K562 (cell line): ENCODE results near the gene PRF1. TPM values are rescaled to one million over a fixed set of nuclear protein-coding genes. Genes with fewer than 3 reads are reported as not detected.
A peak's percentile ranks its signal among the peaks of the same experiment; 100 is the strongest.

Experiments
- ATAC-seq: fragments of 200-7000 bp; cut with Tn5 transposase; 3 replicates; pipeline ENCODE4 v1.9.1; 2020; ENCODE audit warnings: moderate library complexity
- BruUV-seq: library from RNA; stranded (reverse); fragments of 400-500 nt; replicated peaks from 2 replicates; lab custom pipeline; 2021; lab: Mats Ljungman, UMichigan
- CTCF ChIA-PET: fragments of 300-600 bp; formaldehyde crosslinking; extraction: SDS; loops from one replicate; lab custom pipeline; 2021; ENCODE audit warnings: low intra/inter-chr PET ratio; lab: Yijun Ruan, JAX
- POLR2A ChIA-PET: fragments of 300-600, 350-650 bp; sonication (Branson Sonifier 250); formaldehyde crosslinking; extraction: SDS; loops from one replicate; lab custom pipeline; 2021; ENCODE audit warnings: antibody characterized with exemption, inconsistent platforms; lab: Yijun Ruan, JAX
- DNase-seq, 4 experiments: peaks; one replicate each; pipeline versions ENCODE4 v3.0.0 to v3.0.0-alpha.2; 2011 to 2018; ENCODE audit warnings: low spot score in 3 of 4, mixed read lengths in 3 of 4; ENCODE audit errors: extremely low read depth in 1 of 4
- FAIRE-seq: peaks from 2 replicates; lab custom pipeline; 2011; peaks lifted over from hg19 to GRCh38; lab: Jason Lieb, UNC
- H2AFZ ChIP-seq: 2 replicates; pipeline ENCODE4 v1.6.0; 2011; ENCODE audit warnings: low read depth, low read length, control low read depth, inconsistent platforms
- H3K27ac ChIP-seq: fragments of 200-600 bp; 3 replicates; pipeline ENCODE4 v1.8.0; 2011; ENCODE audit warnings: low read depth, mild to moderate bottlenecking, control low read depth, inconsistent platforms, low read length, moderate library complexity, mixed read lengths; ENCODE audit errors: extremely low read depth
- H3K27me3 ChIP-seq, 2 experiments: fragments of 300-600 bp in 1 of 2; 2 replicates in 1 of 2; 3 replicates in 1 of 2; pipeline versions ENCODE4 v1.6.0 to v1.8.0; 2011; ENCODE audit warnings: inconsistent platforms in 2 of 2, low read length in 2 of 2, mild to moderate bottlenecking in 1 of 2, mixed read lengths in 1 of 2, moderate library complexity in 1 of 2; ENCODE audit not compliant: control insufficient read depth in 2 of 2, insufficient read depth in 2 of 2
- H3K36me3 ChIP-seq: fragments of 300-600 bp; 3 replicates; pipeline ENCODE4 v1.8.0; 2011; ENCODE audit warnings: mild to moderate bottlenecking, low read length, inconsistent platforms; ENCODE audit not compliant: control insufficient read depth, insufficient read depth
- H3K4me1 ChIP-seq, 2 experiments: fragments of 200-600 bp in 1 of 2; replicated peaks in 1 of 2; 2 replicates in 1 of 2; 3 replicates in 1 of 2; pipeline versions ENCODE4 v1.5.1 to v1.8.0; 2011; ENCODE audit warnings: inconsistent platforms in 2 of 2, low read length in 2 of 2, mild to moderate bottlenecking in 1 of 2, mixed read lengths in 1 of 2, moderate library complexity in 1 of 2; ENCODE audit not compliant: control insufficient read depth in 2 of 2, insufficient read depth in 2 of 2
- H3K4me2 ChIP-seq: 2 replicates; pipeline ENCODE4 v1.6.1; 2011; ENCODE audit warnings: low read length, control low read depth, inconsistent platforms, mixed read lengths; ENCODE audit not compliant: insufficient read depth
- H3K4me3 ChIP-seq: fragments of 200-600 bp; sonication (generic), shearing (Covaris generic); 2 replicates; pipeline ENCODE4 v1.5.1; 2016; ENCODE audit warnings: control low read depth, inconsistent platforms
- H3K79me2 ChIP-seq: fragments of 200-600 bp; 3 replicates; pipeline ENCODE4 v1.8.0; 2011; ENCODE audit warnings: low read length, inconsistent platforms; ENCODE audit not compliant: control insufficient read depth, insufficient read depth
- H3K9ac ChIP-seq, 2 experiments: 2 replicates each; pipeline versions ENCODE4 v1.6.0 to v1.6.1; 2011; ENCODE audit warnings: low read depth in 2 of 2, low read length in 2 of 2, control low read depth in 1 of 2, inconsistent platforms in 1 of 2, mild to moderate bottlenecking in 1 of 2, mixed read lengths in 1 of 2; ENCODE audit not compliant: insufficient read depth in 1 of 2
- H3K9me1 ChIP-seq: one replicate; pipeline ENCODE4 v1.6.0; 2011; ENCODE audit warnings: inconsistent platforms, mild to moderate bottlenecking, low read length, moderate library complexity; ENCODE audit not compliant: control insufficient read depth, insufficient read depth
- H3K9me3 ChIP-seq: replicated peaks from 2 replicates; pipeline ENCODE4 v1.5.1; 2011; ENCODE audit warnings: low read depth, low read length, inconsistent platforms; ENCODE audit not compliant: control insufficient read depth, insufficient read depth
- H4K20me1 ChIP-seq: replicated peaks from 2 replicates; pipeline ENCODE4 v1.6.1; 2011; ENCODE audit warnings: low read length, inconsistent platforms, mixed read lengths; ENCODE audit not compliant: control insufficient read depth, insufficient read depth
- CREM ChIP-seq: IDR thresholded peaks from 2 replicates; pipeline ENCODE4 v1.6.1; 2014; ENCODE audit warnings: antibody characterized with exemption, low read depth
- E2F5 ChIP-seq: sonication (generic); formaldehyde crosslinking; IDR thresholded peaks from 2 replicates; pipeline ENCODE4 v1.8.0; 2022; ENCODE audit warnings: mild to moderate bottlenecking, missing genetic modification reagents
- E2F6 ChIP-seq, 2 experiments: IDR thresholded peaks; 2 replicates each; pipeline ENCODE4 v1.6.1; 2011; ENCODE audit warnings: borderline replicate concordance in 1 of 2, control low read depth in 1 of 2, low read depth in 1 of 2, low read length in 1 of 2, mild to moderate bottlenecking in 1 of 2, mixed read lengths in 1 of 2, moderate library complexity in 1 of 2; ENCODE audit not compliant: insufficient read depth in 1 of 2, insufficient read length in 1 of 2, poor library complexity in 1 of 2, severe bottlenecking in 1 of 2; ENCODE audit errors: extremely low read depth in 1 of 2
- HDAC2 ChIP-seq: fragments of 450-650 bp; IDR thresholded peaks from 2 replicates; pipeline ENCODE4 v1.6.1; 2016; ENCODE audit warnings: mild to moderate bottlenecking
- JUND ChIP-seq, 2 experiments: IDR thresholded peaks; 2 replicates in 1 of 2; 3 replicates in 1 of 2; pipeline ENCODE4 v1.6.1; 2011; ENCODE audit warnings: borderline replicate concordance in 2 of 2, low read depth in 2 of 2, low read length in 2 of 2, improper control_type of control experiment in 1 of 2, missing biosample characterization in 1 of 2, missing genetic modification characterization in 1 of 2, missing genetic modification reagents in 1 of 2
- RBM34 ChIP-seq: fragments of 200-400 bp; formaldehyde crosslinking; IDR thresholded peaks from 2 replicates; pipeline ENCODE4 v1.6.1; 2018; ENCODE audit warnings: low read length, borderline replicate concordance; ENCODE audit not compliant: insufficient read depth
- SPI1 ChIP-seq: IDR thresholded peaks from 2 replicates; pipeline ENCODE4 v1.6.1; 2011; ENCODE audit warnings: low read depth, low read length, control low read depth, borderline replicate concordance
- USF1 ChIP-seq: sonication (generic); formaldehyde crosslinking; IDR thresholded peaks from 2 replicates; pipeline ENCODE4 v1.9.0; 2022; ENCODE audit warnings: mild to moderate bottlenecking, missing genetic modification reagents
- ZC3H4 ChIP-seq: sonication (generic); formaldehyde crosslinking; IDR thresholded peaks from 2 replicates; pipeline ENCODE4 v1.9.0; 2021; ENCODE audit warnings: missing genetic modification reagents, borderline replicate concordance
- ZNF586 ChIP-seq: fragments of 450-650 bp; formaldehyde crosslinking; conservative IDR thresholded peaks from 2 replicates; pipeline ENCODE4 v1.4.0; 2020; ENCODE audit warnings: mild to moderate bottlenecking, moderate library complexity
- WGBS: fragments of 100-300 bp; shearing (Covaris generic); methylation state at CpG from one replicate; pipeline ENCODE4 v1.1.6; 2016; ENCODE audit warnings: low coverage, mixed read lengths; ENCODE audit not compliant: insufficient coverage; ENCODE audit errors: missing lambda C conversion rate; 5-methylcytosine and 5-hydroxymethylcytosine counted together
- in situ Hi-C: fragments of 300-500 bp; cut with MboI; formaldehyde crosslinking; loops from 4 replicates; pipeline ENCODE4 v1.15.0; 2018; ENCODE audit warnings: inconsistent platforms, mixed read lengths
- intact Hi-C: fragments of 100-400 bp; cut with micrococcal nuclease; formaldehyde crosslinking; loops from 2 replicates; pipeline ENCODE4 v1.14.2; 2022
- polyA plus RNA-seq, 8 experiments: library from polyadenylated mRNA; depleted of rRNA in 4 of 8; stranded (reverse) in 5 of 8; unstranded in 3 of 8; fragments of >200 nt; fragmentation: Nextera tagmentation in 2 of 8; fragmentation: Illumina TruSeq in 1 of 8; extraction: Ambion mirVana in 2 of 8; extraction: Trizol in 1 of 8; gene quantifications; 2 replicates each; pipeline versions ENCODE4 v1.2.1 to v1.2.3, GENCODE V29; 2011 to 2014; ENCODE audit warnings: inconsistent platforms in 1 of 8, missing spikeins in 1 of 8
- total RNA-seq, 7 experiments: library from RNA; depleted of rRNA in 6 of 7; stranded (reverse); fragments of >200 nt in 6 of 7; fragmentation: Illumina TruSeq in 2 of 7; extraction: Trizol in 2 of 7; gene quantifications; 2 replicates each; pipeline versions ENCODE4 v1.2.1 to v1.2.3, GENCODE V29; 2011 to 2021; ENCODE audit warnings: low replicate concordance in 1 of 7

Gene PRF1
- total and polyA plus RNA-seq, 9 of the 15 experiments (the other 6 are each of a cell fraction or from before 2014, with no cell fraction given) = 3.8 to 8.6 (median 6.3) TPM

- TF ChIP-seq ZNF586 (CRISPR knock-in tag) = no peak
- TF ChIP-seq HDAC2 = no peak
- no peak for TF ChIP-seq JUND (IDR thresholded peaks at IDR 0.05; ENCODE audit: borderline replicate concordance, low read depth, low read length)
- TF ChIP-seq JUND (tag; IDR thresholded peaks at IDR 0.05; ENCODE audit: borderline replicate concordance, low read depth, low read length) = no peak
- TF ChIP-seq CREM = no peak
- TF ChIP-seq, all 486 proteins: peak for 0
Measured at GRCh38 chr10:70564113-70564725, 38.3 kb downstream of the PRF1 start (continued).

- ChIA-PET CTCF (no interaction called here), POLR2A (interaction anchor here (0.6 to 0.7 kb wide), 2 partner anchors 156 to 285 kb away, joined by 3 to 4 read pairs; no protein-coding TSS in a partner anchor)
Measured at GRCh38 chr10:70563230-70563629, 39.3 kb downstream of the PRF1 start.

More at GRCh38 chr10:70563230-70563629, 39.3 kb downstream of the PRF1 start:
- no peaks in the 10 kb centered on the region for H3K27me3 ChIP-seq
- WGBS = 44% methylated on average over 7 of the region's 7 CpGs
- no peak for FAIRE-seq
- in situ Hi-C loops (no loop called here), intact Hi-C loops (no loop called here)
- H3K9me1 ChIP-seq = no peaks in the 10 kb centered on the region
- no peak overlapping the region for H3K27ac ChIP-seq
- H3K9ac ChIP-seq = 0 out of 4 replicates have a peak overlapping the region, but pooled peaks of 1 of the 2 experiments have one; percentile 40
- no peaks in the 10 kb centered on the region for H3K36me3 ChIP-seq
- H3K4me1 ChIP-seq = peaks cover 20 to 68% of the 10 kb centered on the region in 2 experiments
- H2AFZ ChIP-seq = no peak overlapping the region
- DNase-seq = no peak
- no peak overlapping the region for H3K4me3 ChIP-seq
- no peaks in the 10 kb centered on the region for H3K9me3 ChIP-seq
- H4K20me1 ChIP-seq = no peaks in the 10 kb centered on the region
- ATAC-seq = no peak
- no peak overlapping the region for H3K4me2 ChIP-seq
- TF ChIP-seq SPI1 (peak; percentile 47; the same call in 1 of the 2 replicates), RBM34 (no peak), E2F5 (CRISPR knock-in tag) (no peak), USF1 (CRISPR knock-in tag) (peak; percentile 39; the same call in 1 of the 2 replicates), ZC3H4 (no peak), E2F6 (IDR thresholded peaks at IDR 0.05; ENCODE audit: borderline replicate concordance in 1 of 2, extremely low read depth in 1 of 2, insufficient read depth in 1 of 2, insufficient read length in 1 of 2, low read depth in 1 of 2, low read length in 1 of 2, poor library complexity in 1 of 2, severe bottlenecking in 1 of 2) (peak in 1 of 2 experiments; percentile 41)
- no TSS peak for BruUV-seq
- H3K79me2 ChIP-seq = no peaks in the 10 kb centered on the region
